CD14-positive monocyte (primary cell): ENCODE data around the gene NR2C2. TPM values are rescaled to one million over a fixed set of nuclear protein-coding genes. Genes with fewer than 3 reads are reported as not detected.

Source experiments
- DNase-seq, 3 donors: peaks; one replicate each; pipeline ENCODE4 v3.0.0-alpha.2; 2011 to 2022
- H2AFZ ChIP-seq: 2 replicates; pipeline ENCODE4 v1.6.0; 2012; ENCODE audit warnings: mild to moderate bottlenecking, low read depth, low read length, inconsistent platforms; ENCODE audit not compliant: insufficient read depth, poor library complexity, severe bottlenecking
- H3K27ac ChIP-seq, 2 donors: 1 replicate in 1 of 2; 2 replicates in 1 of 2; pipeline ENCODE4 v1.5.1; 2012 to 2013; ENCODE audit warnings: low read length in 2 of 2, control low read depth in 1 of 2, inconsistent platforms in 1 of 2, low read depth in 1 of 2, mild to moderate bottlenecking in 1 of 2
- H3K27me3 ChIP-seq, 2 donors: one replicate each; pipeline versions ENCODE4 v1.6.0 to v1.6.1; 2011 to 2013; ENCODE audit warnings: low read length in 2 of 2; ENCODE audit not compliant: control insufficient read depth in 2 of 2, insufficient read depth in 2 of 2
- H3K36me3 ChIP-seq, 2 donors: replicated peaks in 1 of 2; 1 replicate in 1 of 2; 2 replicates in 1 of 2; pipeline versions ENCODE4 v1.5.1 to v1.6.1; 2012 to 2013; ENCODE audit warnings: low read length in 2 of 2, control low read depth in 1 of 2, inconsistent platforms in 1 of 2, mild to moderate bottlenecking in 1 of 2; ENCODE audit not compliant: insufficient read depth in 2 of 2, control insufficient read depth in 1 of 2
- H3K4me1 ChIP-seq, 2 donors: 1 replicate in 1 of 2; 2 replicates in 1 of 2; pipeline versions ENCODE4 v1.5.1 to v1.6.1; 2012 to 2013; ENCODE audit warnings: low read length in 2 of 2, control low read depth in 1 of 2, inconsistent platforms in 1 of 2, mild to moderate bottlenecking in 1 of 2, moderate library complexity in 1 of 2; ENCODE audit not compliant: insufficient read depth in 2 of 2, control insufficient read depth in 1 of 2
- H3K4me2 ChIP-seq: replicated peaks from 2 replicates; pipeline ENCODE3; 2012; ENCODE audit warnings: low read length, moderate library complexity, mild to moderate bottlenecking; ENCODE audit not compliant: poor library complexity, severe bottlenecking; ENCODE audit errors: extremely low read depth
- H3K4me3 ChIP-seq, 3 experiments: fragments of 200-600 bp in 1 of 3; sonication (generic) in 1 of 3; replicated peaks in 1 of 3; 1 replicate in 2 of 3; 2 replicates in 1 of 3; pipeline ENCODE4 v1.5.1; 2011 to 2013; ENCODE audit warnings: low read length in 3 of 3, mild to moderate bottlenecking in 3 of 3, control low read depth in 2 of 3, low read depth in 2 of 3, inconsistent platforms in 1 of 3, moderate library complexity in 1 of 3
- H3K79me2 ChIP-seq: 2 replicates; pipeline ENCODE4 v1.6.0; 2012; ENCODE audit warnings: mild to moderate bottlenecking, control low read depth, inconsistent platforms, low read length, moderate library complexity; ENCODE audit not compliant: insufficient read depth
- H3K9ac ChIP-seq: 2 replicates; pipeline ENCODE4 v1.6.0; 2017; ENCODE audit warnings: low read length, mild to moderate bottlenecking; ENCODE audit not compliant: insufficient read depth, poor library complexity, severe bottlenecking
- H3K9me3 ChIP-seq, 2 donors: replicated peaks in 1 of 2; 1 replicate in 1 of 2; 2 replicates in 1 of 2; pipeline versions ENCODE4 v1.5.1 to v1.6.1; 2012 to 2013; ENCODE audit warnings: low read length in 2 of 2, control low read depth in 1 of 2; ENCODE audit not compliant: control insufficient read depth in 1 of 2, insufficient read depth in 1 of 2
- H4K20me1 ChIP-seq: 2 replicates; pipeline ENCODE4 v1.6.0; 2012; ENCODE audit warnings: mild to moderate bottlenecking, low read length, control low read depth, moderate library complexity; ENCODE audit not compliant: insufficient read depth
- H3K27ac Mint-ChIP-seq, 7 donors: one replicate each; pipeline ENCODE4 v1.8.0; 2020; ENCODE audit warnings: mild to moderate bottlenecking in 7 of 7, mixed read lengths in 7 of 7, moderate library complexity in 6 of 7, inconsistent platforms in 2 of 7
- H3K27me3 Mint-ChIP-seq, 3 donors: one replicate each; pipeline ENCODE4 v1.8.0; 2021 to 2022; ENCODE audit warnings: low read depth in 3 of 3, mild to moderate bottlenecking in 3 of 3, mixed read lengths in 3 of 3, moderate library complexity in 3 of 3, inconsistent platforms in 1 of 3
- H3K36me3 Mint-ChIP-seq, 2 donors: one replicate each; pipeline ENCODE4 v1.8.0; 2020; ENCODE audit warnings: mixed read lengths in 2 of 2, inconsistent platforms in 1 of 2, mild to moderate bottlenecking in 1 of 2
- H3K4me1 Mint-ChIP-seq: one replicate; pipeline ENCODE4 v1.8.0; 2020; ENCODE audit warnings: mild to moderate bottlenecking, mixed read lengths
- H3K4me3 Mint-ChIP-seq, 2 donors: one replicate each; pipeline ENCODE4 v1.8.0; 2020; ENCODE audit warnings: mild to moderate bottlenecking in 2 of 2, mixed read lengths in 2 of 2, moderate library complexity in 1 of 2
- H3K9me3 Mint-ChIP-seq, 7 donors: one replicate each; pipeline ENCODE4 v1.8.0; 2020 to 2022; ENCODE audit warnings: mixed read lengths in 7 of 7, mild to moderate bottlenecking in 6 of 7, moderate library complexity in 6 of 7, inconsistent platforms in 2 of 7
- WGBS: methylation state at CpG from one replicate; pipeline ENCODE4 v1.1.5; 2013; ENCODE audit warnings: missing lambda C conversion rate; ENCODE audit not compliant: insufficient coverage; 5-methylcytosine and 5-hydroxymethylcytosine counted together
- intact Hi-C, 2 donors: fragments of 100-400 bp; cut with micrococcal nuclease; formaldehyde crosslinking; loops; one replicate each; pipeline versions ENCODE4 v1.15.0 to v1.15.1; 2023
- polyA plus RNA-seq, 3 donors: library from polyadenylated mRNA; depleted of rRNA in 1 of 3; unstranded in 2 of 3; stranded (reverse) in 1 of 3; fragments of 300-500 nt in 2 of 3; fragments of >200 nt in 1 of 3; fragmentation: Illumina TruSeq in 2 of 3; gene quantifications; 1 replicate in 2 of 3; 2 replicates in 1 of 3; pipeline ENCODE4 v1.2.3, GENCODE V29; 2012 to 2021
- TF ChIP-seq, protein P1 (sequence below): fragments of 200-600 bp; IDR thresholded peaks from one replicate; pipeline ENCODE4 v1.8.0; 2022; ENCODE audit warnings: antibody characterized with exemption, mild to moderate bottlenecking

Gene NR2C2
- polyA plus RNA-seq, 3 donors: 3.4 to 24.9 (median 3.8) TPM

DNA sequence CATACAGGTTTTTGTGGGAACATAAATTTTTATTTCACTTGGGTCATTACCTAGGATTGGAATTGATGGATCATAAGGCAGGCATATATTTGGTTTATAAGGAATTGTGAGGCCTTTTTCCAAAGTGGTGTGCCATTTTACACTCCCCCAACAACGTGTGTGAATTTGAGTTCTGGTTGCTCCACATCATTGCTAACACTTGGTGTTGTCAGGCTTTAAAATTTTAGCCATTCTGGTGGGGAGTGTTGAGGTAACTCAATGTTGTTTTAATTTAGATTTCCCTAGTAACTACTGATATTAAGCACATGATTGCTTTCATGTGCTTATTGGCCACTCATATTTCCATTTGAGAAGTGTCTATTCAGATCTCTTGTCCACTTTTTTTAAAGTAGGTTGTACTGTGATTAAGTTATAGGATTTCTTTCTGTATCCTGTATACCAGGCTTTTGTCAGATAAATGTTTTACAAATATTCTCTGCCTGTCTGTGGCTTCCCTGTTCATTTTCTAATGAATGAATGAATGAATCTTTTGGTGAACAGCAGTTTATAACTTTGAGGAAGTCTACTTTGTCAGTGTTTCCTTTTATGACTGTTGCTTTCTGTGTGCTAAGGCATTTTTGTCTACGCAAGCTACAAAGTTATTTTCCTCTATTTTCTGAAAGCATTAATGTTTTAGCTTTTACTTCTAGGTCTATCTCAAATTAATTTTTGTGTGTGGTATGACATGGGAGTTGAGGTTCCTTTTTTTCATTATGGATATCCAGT, 17.9 kb upstream of the NR2C2 start:
- Mint-ChIP-seq H3K36me3 (no peaks in the 10 kb centered on the region), H3K4me3 (no peak overlapping the region), H3K27me3 (peaks cover 0 to 2% (median 0%) of the 10 kb centered on the region in 3 donors), H3K9me3 (no peaks in the 10 kb centered on the region), H3K27ac (no peak overlapping the region), H3K4me1 (no peaks in the 10 kb centered on the region)
- Histone ChIP-seq H3K27me3 (no peaks in the 10 kb centered on the region), H3K79me2 (no peaks in the 10 kb centered on the region), H4K20me1 (no peaks in the 10 kb centered on the region), H3K4me3 (no peak overlapping the region), H3K9ac (no peak overlapping the region), H3K27ac (no peak overlapping the region), H2AFZ (no peak overlapping the region), H3K36me3 (no peaks in the 10 kb centered on the region), H3K4me1 (no peaks in the 10 kb centered on the region), H3K9me3 (no peaks in the 10 kb centered on the region), H3K4me2 (no peak overlapping the region)
- TF ChIP-seq, protein P1, sequence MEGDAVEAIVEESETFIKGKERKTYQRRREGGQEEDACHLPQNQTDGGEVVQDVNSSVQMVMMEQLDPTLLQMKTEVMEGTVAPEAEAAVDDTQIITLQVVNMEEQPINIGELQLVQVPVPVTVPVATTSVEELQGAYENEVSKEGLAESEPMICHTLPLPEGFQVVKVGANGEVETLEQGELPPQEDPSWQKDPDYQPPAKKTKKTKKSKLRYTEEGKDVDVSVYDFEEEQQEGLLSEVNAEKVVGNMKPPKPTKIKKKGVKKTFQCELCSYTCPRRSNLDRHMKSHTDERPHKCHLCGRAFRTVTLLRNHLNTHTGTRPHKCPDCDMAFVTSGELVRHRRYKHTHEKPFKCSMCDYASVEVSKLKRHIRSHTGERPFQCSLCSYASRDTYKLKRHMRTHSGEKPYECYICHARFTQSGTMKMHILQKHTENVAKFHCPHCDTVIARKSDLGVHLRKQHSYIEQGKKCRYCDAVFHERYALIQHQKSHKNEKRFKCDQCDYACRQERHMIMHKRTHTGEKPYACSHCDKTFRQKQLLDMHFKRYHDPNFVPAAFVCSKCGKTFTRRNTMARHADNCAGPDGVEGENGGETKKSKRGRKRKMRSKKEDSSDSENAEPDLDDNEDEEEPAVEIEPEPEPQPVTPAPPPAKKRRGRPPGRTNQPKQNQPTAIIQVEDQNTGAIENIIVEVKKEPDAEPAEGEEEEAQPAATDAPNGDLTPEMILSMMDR: no peak
- intact Hi-C loops: loop anchor here in 1 of 2 donors (10.0 kb wide), 1 partner anchor 135 kb away; no protein-coding TSS in a partner anchor
- no CpG with 5 or more reads among the region's 2 CpGs for WGBS
- no peak for DNase-seq

DNA sequence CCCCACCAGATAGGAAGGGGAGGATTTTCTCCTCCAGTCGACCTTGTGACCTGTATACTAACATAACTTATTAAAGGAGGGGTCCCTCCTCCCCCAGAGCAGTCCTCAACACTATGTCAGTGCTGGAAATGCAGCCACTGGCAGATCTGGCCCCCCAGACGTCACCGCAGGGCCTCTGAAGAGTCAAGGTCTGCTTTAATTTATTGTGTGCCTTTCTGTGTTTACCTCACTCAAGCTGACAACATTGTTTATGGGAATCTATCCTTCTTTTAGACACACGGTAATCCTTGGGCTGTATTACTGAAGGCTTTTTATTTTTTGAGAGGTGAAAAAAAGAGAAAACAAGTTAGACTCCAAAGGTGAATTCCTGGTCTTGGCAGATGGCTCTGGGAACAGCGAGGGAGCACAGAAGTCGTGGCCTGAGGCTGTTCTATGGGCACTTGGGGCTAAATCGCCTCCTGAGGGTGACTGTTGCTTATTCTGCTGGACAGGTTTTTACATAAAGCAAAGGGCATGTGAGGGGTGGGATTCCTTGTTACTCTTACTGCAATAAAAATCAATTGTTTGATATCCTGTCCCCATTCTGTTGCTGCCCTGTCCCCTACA, 13.5 kb upstream of the NR2C2 start:
- no peak overlapping the region for H3K4me3 Mint-ChIP-seq
- H3K27ac Mint-ChIP-seq: no peak overlapping the region
- Histone ChIP-seq H3K4me2 (no peak overlapping the region), H3K27me3 (no peaks in the 10 kb centered on the region), H4K20me1 (no peaks in the 10 kb centered on the region), H3K4me1 (peaks cover 0 to 1% of the 10 kb centered on the region in 2 donors), H3K9ac (no peak overlapping the region), H3K27ac (no peak overlapping the region), H2AFZ (no peak overlapping the region), H3K79me2 (no peaks in the 10 kb centered on the region), H3K9me3 (no peaks in the 10 kb centered on the region), H3K36me3 (no peaks in the 10 kb centered on the region), H3K4me3 (no peak overlapping the region)
- peaks cover 0 to 2% (median 0%) of the 10 kb centered on the region in 3 donors for H3K27me3 Mint-ChIP-seq
- TF ChIP-seq, protein P1: no peak
- WGBS: 100% methylated on average over 1 of the region's 7 CpGs
- peaks cover 2% of the 10 kb centered on the region for H3K4me1 Mint-ChIP-seq
- no peak for DNase-seq
- intact Hi-C loops: no loop called here
- no peaks in the 10 kb centered on the region for H3K36me3 Mint-ChIP-seq
- no peaks in the 10 kb centered on the region for H3K9me3 Mint-ChIP-seq
